HG02623 (cell line): ENCODE results near the gene CDH22.

Source experiments
- ATAC-seq: cut with Tn5 transposase; IDR thresholded peaks from one replicate; pipeline ENCODE4 v1.9.1; 2021; ENCODE audit warnings: moderate library complexity; ENCODE audit not compliant: unreplicated experiment

CDH22 gene

GRCh38 chr20:46308258-46309157 is at the start of gene CDH22:
CDH22 (minus strand) TSS chr20:46308498; CDS start chr20:46251294, 57,204 bp downstream.
- no peak for ATAC-seq

- ATAC-seq: no peak
Observed at GRCh38 chr20:46357030-46357514, 48.8 kb upstream of the CDH22 start.

GRCh38 chr20:46356195-46357029 is 48.1 kb upstream of the CDH22 start:
- ATAC-seq: no peak

GRCh38 chr20:46355778-46356177 is 47.5 kb upstream of the CDH22 start:
- no peak for ATAC-seq

GRCh38 chr20:46354920-46355654 is 46.8 kb upstream of the CDH22 start:
- no peak for ATAC-seq

- no peak for ATAC-seq
Observed at GRCh38 chr20:46354207-46354555, 45.9 kb upstream of the CDH22 start.

GRCh38 chr20:46353500-46354206 is 45.4 kb upstream of the CDH22 start:
- ATAC-seq: no peak

- no peak for ATAC-seq
Observed at GRCh38 chr20:46352370-46352938, 44.2 kb upstream of the CDH22 start.

- no peak for ATAC-seq
Observed at GRCh38 chr20:46351357-46352058, 43.2 kb upstream of the CDH22 start.

- ATAC-seq: no peak
Observed at GRCh38 chr20:46350986-46351267, 42.6 kb upstream of the CDH22 start.

- peak; percentile 51 for ATAC-seq
Observed at GRCh38 chr20:46350201-46350985, 42.1 kb upstream of the CDH22 start.

GRCh38 chr20:46349742-46350056 is 41.4 kb upstream of the CDH22 start:
- no peak for ATAC-seq

- no peak for ATAC-seq
Observed at GRCh38 chr20:46349035-46349741, 40.9 kb upstream of the CDH22 start.

GRCh38 chr20:46347841-46348803 is 39.8 kb upstream of the CDH22 start:
- no peak for ATAC-seq

- ATAC-seq: no peak
Observed at GRCh38 chr20:46346770-46347169, 38.5 kb upstream of the CDH22 start.

GRCh38 chr20:46344488-46345162 is 36.3 kb upstream of the CDH22 start:
- no peak for ATAC-seq

GRCh38 chr20:46343975-46344357 is 35.7 kb upstream of the CDH22 start:
- no peak for ATAC-seq
